ENCODE results near the gene SRSF4.
"Not testable (repeated sequence)": the region's sequence is repeated elsewhere in the genome, so short reads cannot be mapped to it uniquely, and the experiment has no call there.

SRSF4 gene

GRCh38 chr1:29136391-29136915, 45.2 kb downstream of the SRSF4 start:
- no peak for TF ChIP-seq CTCF (conservative IDR thresholded peaks at IDR 0.05; ENCODE audit: low read depth, low read length)
- peak; percentile 48 for DNase-seq (ENCODE audit: low read depth)
- no peak overlapping the region for H3K4me3 ChIP-seq (ENCODE audit: low read depth, low read length)

- no peak overlapping the region for H3K4me3 ChIP-seq (ENCODE audit: low read depth, low read length)
- no peak for DNase-seq (ENCODE audit: low read depth)
- TF ChIP-seq CTCF (conservative IDR thresholded peaks at IDR 0.05; ENCODE audit: low read depth, low read length), result no peak
Observed at GRCh38 chr1:29134695-29135028, 47.0 kb downstream of the SRSF4 start.

- no peak overlapping the region for H3K4me3 ChIP-seq (ENCODE audit: low read depth, low read length)
- no peak for TF ChIP-seq CTCF (conservative IDR thresholded peaks at IDR 0.05; ENCODE audit: low read depth, low read length)
- no peak for DNase-seq (ENCODE audit: low read depth)
Observed at GRCh38 chr1:29133861-29134694, 47.6 kb downstream of the SRSF4 start.

GRCh38 chr1:29131056-29131455, 50.6 kb downstream of the SRSF4 start:
- H3K4me3 ChIP-seq (ENCODE audit: low read depth, low read length); DNase-seq (ENCODE audit: low read depth): not testable (repeated sequence)

GRCh38 chr1:29129916-29130315, 51.8 kb downstream of the SRSF4 start:
- no peak for TF ChIP-seq CTCF (conservative IDR thresholded peaks at IDR 0.05; ENCODE audit: low read depth, low read length)
- no peak for DNase-seq (ENCODE audit: low read depth)
- no peak overlapping the region for H3K4me3 ChIP-seq (ENCODE audit: low read depth, low read length)

GRCh38 chr1:29128739-29129138, 53.0 kb downstream of the SRSF4 start:
- no peak for DNase-seq (ENCODE audit: low read depth)
- no peak for TF ChIP-seq CTCF (conservative IDR thresholded peaks at IDR 0.05; ENCODE audit: low read depth, low read length)
- H3K4me3 ChIP-seq (ENCODE audit: low read depth, low read length), result no peak overlapping the region

GRCh38 chr1:29126198-29126597, 55.5 kb downstream of the SRSF4 start:
- no peak for TF ChIP-seq CTCF (conservative IDR thresholded peaks at IDR 0.05; ENCODE audit: low read depth, low read length)
- no peak overlapping the region for H3K4me3 ChIP-seq (ENCODE audit: low read depth, low read length)
- DNase-seq (ENCODE audit: low read depth), result no peak

All from choroid plexus epithelial cell (primary cell).